ENCODE results near the gene SLC12A7. TPM values are rescaled to one million over a fixed set of nuclear protein-coding genes. Genes with fewer than 3 reads are reported as not detected.
"Not testable (repeated sequence)": the region's sequence is repeated elsewhere in the genome, so short reads cannot be mapped to it uniquely, and the experiment has no call there.

SLC12A7 gene
- total RNA-seq, 4 donors from 2014 or later, result 4.6 to 49.8 (median 15.8) TPM

GRCh38 chr5:1158647-1159340 lies 46.9 kb upstream of the SLC12A7 start:
- TF ChIP-seq POLR2A (IDR thresholded peaks at IDR 0.05), result no peak
- TF ChIP-seq, protein P1, sequence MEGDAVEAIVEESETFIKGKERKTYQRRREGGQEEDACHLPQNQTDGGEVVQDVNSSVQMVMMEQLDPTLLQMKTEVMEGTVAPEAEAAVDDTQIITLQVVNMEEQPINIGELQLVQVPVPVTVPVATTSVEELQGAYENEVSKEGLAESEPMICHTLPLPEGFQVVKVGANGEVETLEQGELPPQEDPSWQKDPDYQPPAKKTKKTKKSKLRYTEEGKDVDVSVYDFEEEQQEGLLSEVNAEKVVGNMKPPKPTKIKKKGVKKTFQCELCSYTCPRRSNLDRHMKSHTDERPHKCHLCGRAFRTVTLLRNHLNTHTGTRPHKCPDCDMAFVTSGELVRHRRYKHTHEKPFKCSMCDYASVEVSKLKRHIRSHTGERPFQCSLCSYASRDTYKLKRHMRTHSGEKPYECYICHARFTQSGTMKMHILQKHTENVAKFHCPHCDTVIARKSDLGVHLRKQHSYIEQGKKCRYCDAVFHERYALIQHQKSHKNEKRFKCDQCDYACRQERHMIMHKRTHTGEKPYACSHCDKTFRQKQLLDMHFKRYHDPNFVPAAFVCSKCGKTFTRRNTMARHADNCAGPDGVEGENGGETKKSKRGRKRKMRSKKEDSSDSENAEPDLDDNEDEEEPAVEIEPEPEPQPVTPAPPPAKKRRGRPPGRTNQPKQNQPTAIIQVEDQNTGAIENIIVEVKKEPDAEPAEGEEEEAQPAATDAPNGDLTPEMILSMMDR (IDR thresholded peaks at IDR 0.05), result no peak
- Histone ChIP-seq H3K27me3 (peaks cover 0 to 6% of the 10 kb centered on the region in 2 donors), H3K9me3 (peaks cover 0 to 5% of the 10 kb centered on the region in 2 donors), H3K27ac (no peak overlapping the region), H3K4me1 (peaks cover 0 to 8% of the 10 kb centered on the region in 2 donors), H3K4me3 (no peak overlapping the region), H3K36me3 (no peaks in the 10 kb centered on the region)
- intact Hi-C loops (cut with DNase I; ENCODE audit: low total_unique reads), result no loop called here
- DNase-seq, result no peak

GRCh38 chr5:1157461-1157986 lies 45.7 kb upstream of the SLC12A7 start:
- H3K4me3 ChIP-seq; H3K4me1 ChIP-seq; DNase-seq; H3K9me3 ChIP-seq; H3K27me3 ChIP-seq; H3K36me3 ChIP-seq; H3K27ac ChIP-seq; intact Hi-C loops (cut with DNase I; ENCODE audit: low total_unique reads): not testable (repeated sequence)

DNA sequence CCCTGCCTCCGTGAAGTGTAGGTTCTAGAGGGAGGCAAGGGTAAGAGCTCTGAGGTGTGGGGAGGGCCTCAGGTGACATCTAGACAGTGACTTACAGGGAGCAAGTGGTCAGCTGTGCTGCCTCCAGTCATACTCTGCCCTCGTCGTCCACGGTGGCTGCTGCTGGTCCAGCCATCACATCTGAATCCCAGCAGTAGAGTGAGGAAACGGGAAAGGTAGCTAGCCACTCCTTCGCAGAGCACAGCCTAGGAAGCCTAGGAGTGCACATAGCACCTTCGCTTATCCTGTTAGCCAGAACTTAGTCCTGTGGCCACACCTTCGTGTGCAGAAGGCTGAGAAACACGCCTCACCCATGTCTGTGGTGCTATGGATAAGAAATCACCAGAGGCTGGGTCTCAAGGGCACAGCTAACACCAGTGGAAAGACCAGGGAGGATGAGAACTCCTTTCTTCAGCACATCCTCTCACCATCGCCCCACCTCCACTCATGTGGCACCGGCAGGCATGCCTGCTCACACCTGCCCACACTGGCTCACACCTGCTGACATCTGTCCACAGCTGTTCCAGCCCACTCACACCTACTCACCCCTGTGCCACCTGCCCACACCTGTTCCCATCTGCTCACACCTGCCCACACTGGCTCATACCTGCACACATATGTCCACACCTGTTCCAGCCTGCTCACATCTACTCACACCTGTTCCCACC lies 45.0 kb upstream of the SLC12A7 start:
- H3K27me3 ChIP-seq, result peaks cover 0 to 6% of the 10 kb centered on the region in 2 donors

GRCh38 chr5:1156033-1156753 lies 44.3 kb upstream of the SLC12A7 start:
- Histone ChIP-seq H3K9me3 (peaks cover 0 to 5% of the 10 kb centered on the region in 2 donors), H3K4me3 (no peak overlapping the region), H3K27me3 (peaks cover 0 to 6% of the 10 kb centered on the region in 2 donors), H3K36me3 (no peaks in the 10 kb centered on the region), H3K4me1 (peaks cover 0 to 8% of the 10 kb centered on the region in 2 donors), H3K27ac (no peak overlapping the region)
- intact Hi-C loops (cut with DNase I; ENCODE audit: low total_unique reads), result no loop called here
- TF ChIP-seq POLR2A (IDR thresholded peaks at IDR 0.05), result no peak
- TF ChIP-seq, protein P1 (IDR thresholded peaks at IDR 0.05), result no peak
- no peak for DNase-seq

More for the DNA sequence above, 45.0 kb upstream of the SLC12A7 start:
- peaks cover 0 to 5% of the 10 kb centered on the region in 2 donors for H3K9me3 ChIP-seq
- no peak overlapping the region for H3K4me3 ChIP-seq
- H3K4me1 ChIP-seq, result peaks cover 0 to 8% of the 10 kb centered on the region in 2 donors
- H3K27ac ChIP-seq, result no peak overlapping the region
- no peak for DNase-seq
- intact Hi-C loops (cut with DNase I; ENCODE audit: low total_unique reads), result no loop called here
- no peak for TF ChIP-seq POLR2A (IDR thresholded peaks at IDR 0.05)
- H3K36me3 ChIP-seq, result no peaks in the 10 kb centered on the region

- Histone ChIP-seq H3K36me3 (no peaks in the 10 kb centered on the region), H3K27me3 (peaks cover 0 to 6% of the 10 kb centered on the region in 2 donors), H3K27ac (no peak overlapping the region), H3K9me3 (peaks cover 0 to 5% of the 10 kb centered on the region in 2 donors), H3K4me3 (no peak overlapping the region), H3K4me1 (peaks cover 0 to 8% of the 10 kb centered on the region in 2 donors)
- no peak for TF ChIP-seq POLR2A (IDR thresholded peaks at IDR 0.05)
- TF ChIP-seq, protein P1 (IDR thresholded peaks at IDR 0.05), result no peak
- DNase-seq, result no peak
- intact Hi-C loops (cut with DNase I; ENCODE audit: low total_unique reads), result no loop called here
Observed at GRCh38 chr5:1155191-1156032, 43.5 kb upstream of the SLC12A7 start.
